ENCODE results near the gene USP35.

Gene USP35

GRCh38 chr11:78195917-78196560, 7.3 kb downstream of the USP35 start:
- in situ Hi-C loops (cut with HindIII; ENCODE audit: low sequenced_read_pairs), result no loop called here

GRCh38 chr11:78196661-78197091, 8.0 kb downstream of the USP35 start:
- in situ Hi-C loops (cut with HindIII; ENCODE audit: low sequenced_read_pairs), result no loop called here

GRCh38 chr11:78197816-78198215, 9.1 kb downstream of the USP35 start:
- in situ Hi-C loops (cut with HindIII; ENCODE audit: low sequenced_read_pairs), result no loop called here

GRCh38 chr11:78199015-78199652, 10.4 kb downstream of the USP35 start:
- in situ Hi-C loops (cut with HindIII; ENCODE audit: low sequenced_read_pairs), result no loop called here

- in situ Hi-C loops (cut with HindIII; ENCODE audit: low sequenced_read_pairs), result no loop called here
Measured at GRCh38 chr11:78199653-78200015, 10.9 kb downstream of the USP35 start.

- in situ Hi-C loops (cut with HindIII; ENCODE audit: low sequenced_read_pairs), result no loop called here
Measured at GRCh38 chr11:78200061-78200460, 11.3 kb downstream of the USP35 start.

GRCh38 chr11:78200553-78200952, 11.8 kb downstream of the USP35 start:
- in situ Hi-C loops (cut with HindIII; ENCODE audit: low sequenced_read_pairs), result no loop called here

- in situ Hi-C loops (cut with HindIII; ENCODE audit: low sequenced_read_pairs), result no loop called here
Measured at GRCh38 chr11:78201096-78201818, 12.5 kb downstream of the USP35 start.

- in situ Hi-C loops (cut with HindIII; ENCODE audit: low sequenced_read_pairs), result no loop called here
Measured at GRCh38 chr11:78202733-78203167, 14.0 kb downstream of the USP35 start.

GRCh38 chr11:78203184-78203583, 14.5 kb downstream of the USP35 start:
- in situ Hi-C loops (cut with HindIII; ENCODE audit: low sequenced_read_pairs), result no loop called here

- in situ Hi-C loops (cut with HindIII; ENCODE audit: low sequenced_read_pairs), result no loop called here
Measured at GRCh38 chr11:78205256-78205655, 16.5 kb downstream of the USP35 start.

GRCh38 chr11:78205691-78206090, 17.0 kb downstream of the USP35 start:
- in situ Hi-C loops (cut with HindIII; ENCODE audit: low sequenced_read_pairs), result no loop called here

- in situ Hi-C loops (cut with HindIII; ENCODE audit: low sequenced_read_pairs), result no loop called here
Measured at GRCh38 chr11:78207532-78208256, 19.0 kb downstream of the USP35 start.

- in situ Hi-C loops (cut with HindIII; ENCODE audit: low sequenced_read_pairs), result no loop called here
Measured at GRCh38 chr11:78208257-78209165, 19.8 kb downstream of the USP35 start.

GRCh38 chr11:78209478-78209877, 20.8 kb downstream of the USP35 start:
- in situ Hi-C loops (cut with HindIII; ENCODE audit: low sequenced_read_pairs), result no loop called here

GRCh38 chr11:78210000-78210608, 21.4 kb downstream of the USP35 start:
- in situ Hi-C loops (cut with HindIII; ENCODE audit: low sequenced_read_pairs), result no loop called here

GRCh38 chr11:78211565-78211964, 22.8 kb downstream of the USP35 start:
- in situ Hi-C loops (cut with HindIII; ENCODE audit: low sequenced_read_pairs), result no loop called here

- in situ Hi-C loops (cut with HindIII; ENCODE audit: low sequenced_read_pairs), result no loop called here
Measured at GRCh38 chr11:78212586-78213371, 24.1 kb downstream of the USP35 start.

All from DLD1 (cell line).